HG02610 (cell line): ENCODE measurements around the gene SMARCB1.

Experiments
- ATAC-seq: cut with Tn5 transposase; IDR thresholded peaks from one replicate; pipeline ENCODE4 v1.9.1; 2021; ENCODE audit warnings: mild to moderate bottlenecking, moderate library complexity; ENCODE audit not compliant: unreplicated experiment

Gene SMARCB1

GRCh38 chr22:23786752-23787599, at the start of gene SMARCB1:
SMARCB1 (plus strand) TSS chr22:23786966; CDS start chr22:23787170, 204 bp downstream.
- peak; percentile 63 for ATAC-seq

GRCh38 chr22:23737696-23738095, 49.1 kb upstream of the SMARCB1 start:
- no peak for ATAC-seq

GRCh38 chr22:23742505-23743264, 44.1 kb upstream of the SMARCB1 start:
- ATAC-seq: no peak

- ATAC-seq: no peak
Observed at GRCh38 chr22:23743303-23743705, 43.5 kb upstream of the SMARCB1 start.

- ATAC-seq: no peak
Observed at GRCh38 chr22:23744001-23744400, 42.8 kb upstream of the SMARCB1 start.

GRCh38 chr22:23744485-23744884, 42.3 kb upstream of the SMARCB1 start:
- no peak for ATAC-seq

- no peak for ATAC-seq
Observed at GRCh38 chr22:23745791-23746190, 41.0 kb upstream of the SMARCB1 start.

GRCh38 chr22:23749841-23750301, 36.9 kb upstream of the SMARCB1 start:
- ATAC-seq: no peak

- ATAC-seq: no peak
Observed at GRCh38 chr22:23750367-23750713, 36.4 kb upstream of the SMARCB1 start.

GRCh38 chr22:23750714-23751440, 35.9 kb upstream of the SMARCB1 start, which contains the start of gene ZNF70:
ZNF70 (minus strand) TSS chr22:23751112; CDS start chr22:23745140, 5,972 bp downstream.
- ATAC-seq: peak; percentile 74

- ATAC-seq: peak; percentile 7
Observed at GRCh38 chr22:23751441-23751996, 35.2 kb upstream of the SMARCB1 start.

GRCh38 chr22:23752090-23752691, 34.6 kb upstream of the SMARCB1 start:
- ATAC-seq: no peak

GRCh38 chr22:23752750-23753149, 34.0 kb upstream of the SMARCB1 start:
- no peak for ATAC-seq

- no peak for ATAC-seq
Observed at GRCh38 chr22:23753385-23753784, 33.4 kb upstream of the SMARCB1 start.

GRCh38 chr22:23754220-23754919, 32.4 kb upstream of the SMARCB1 start, which contains the start of gene VPREB3:
VPREB3 (minus strand) TSS chr22:23754425; CDS start chr22:23754363, 62 bp downstream.
- ATAC-seq: no peak

GRCh38 chr22:23754980-23755636, 31.7 kb upstream of the SMARCB1 start:
- no peak for ATAC-seq

- ATAC-seq: no peak
Observed at GRCh38 chr22:23755711-23756110, 31.1 kb upstream of the SMARCB1 start.

- ATAC-seq: no peak
Observed at GRCh38 chr22:23756891-23757290, 29.9 kb upstream of the SMARCB1 start.

- no peak for ATAC-seq
Observed at GRCh38 chr22:23759566-23759965, 27.2 kb upstream of the SMARCB1 start.
